GM19099 (cell line): ENCODE data around the gene VPS33A.
A peak's percentile ranks its signal among the peaks of the same experiment; 100 is the strongest.

Experiments
- POLR2A ChIP-seq: IDR thresholded peaks from 3 replicates; pipeline ENCODE4 v1.6.1; 2011; ENCODE audit warnings: low read depth; ENCODE audit not compliant: insufficient read length; ENCODE audit errors: extremely low read depth

Gene VPS33A

DNA sequence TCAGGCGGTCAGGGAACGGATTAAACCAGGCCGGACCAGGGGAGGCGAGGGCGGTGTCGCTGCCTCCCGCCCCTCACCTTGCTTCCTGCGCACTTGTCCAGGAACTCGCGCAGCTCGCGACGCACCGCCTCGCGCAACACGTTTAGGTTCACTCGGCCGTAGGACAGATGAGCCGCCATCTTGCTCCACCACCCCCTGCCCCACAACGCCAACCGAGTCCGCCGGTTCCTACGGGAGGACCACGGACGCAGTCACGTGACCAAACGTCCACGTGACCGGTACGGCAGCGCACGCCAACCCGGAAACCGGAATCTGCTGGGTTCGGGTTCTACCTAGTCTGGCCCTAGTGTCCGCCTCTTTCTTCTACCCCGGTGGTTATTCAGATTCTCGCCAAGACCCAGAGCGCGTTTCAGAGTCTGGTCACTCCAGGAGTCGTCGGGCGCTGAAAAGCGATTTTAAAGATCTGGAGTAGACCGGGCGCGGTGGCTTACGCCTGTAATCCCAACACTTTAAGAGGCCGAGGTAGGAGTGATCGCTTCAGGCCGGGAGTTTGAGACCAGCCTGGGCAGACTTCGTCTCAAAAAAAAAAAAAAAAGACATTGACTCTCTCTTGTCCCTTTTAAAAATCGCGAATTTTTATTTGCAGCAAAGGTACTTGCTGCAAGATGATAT, at the start of gene VPS33A:
Gene VPS33A (minus strand): TSS at position 265 of the 672 bp plus-strand sequence. CDS start 86 bp downstream, at position 179.
- TF ChIP-seq POLR2A: peak; percentile 84

DNA sequence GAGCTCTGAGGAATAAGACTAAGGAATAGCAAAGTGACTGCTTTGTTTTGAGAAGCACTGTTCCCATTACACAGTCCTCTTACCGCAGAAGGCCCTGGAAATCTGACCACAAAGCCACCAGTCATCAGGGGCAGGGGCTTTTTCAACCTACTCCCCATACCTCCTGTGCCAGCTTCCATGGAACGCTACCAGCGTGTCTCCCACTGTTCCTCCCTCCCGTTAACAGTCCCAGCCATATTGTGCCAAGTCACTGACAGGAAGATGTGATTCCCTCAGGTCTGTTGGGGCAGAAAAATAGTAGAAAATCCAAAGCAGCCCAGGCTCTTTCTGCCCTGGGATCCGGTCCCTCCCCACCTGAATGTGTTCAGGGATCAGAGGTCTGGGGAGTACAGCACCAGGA, 46.6 kb upstream of the VPS33A start:
- no peak for TF ChIP-seq POLR2A

DNA sequence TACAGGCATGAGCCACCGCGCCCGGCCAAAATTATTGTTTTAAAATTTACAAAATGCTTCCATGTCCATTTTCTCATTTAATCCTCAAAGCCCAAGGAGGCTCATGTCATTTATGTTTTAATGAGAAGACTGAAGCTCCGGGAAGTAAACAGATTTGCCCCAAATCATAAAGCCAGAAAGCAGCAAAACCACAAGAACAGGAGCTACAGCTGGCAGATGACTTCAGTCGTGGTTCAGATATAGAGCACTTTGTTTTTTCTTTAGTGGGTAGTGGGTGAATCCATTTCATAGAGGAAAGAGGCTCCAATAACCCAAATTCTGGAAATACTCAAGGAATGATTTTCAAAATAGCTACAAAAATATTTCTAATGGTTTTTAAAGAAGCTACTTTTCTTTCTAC, 45.4 kb upstream of the VPS33A start:
- no peak for TF ChIP-seq POLR2A

DNA sequence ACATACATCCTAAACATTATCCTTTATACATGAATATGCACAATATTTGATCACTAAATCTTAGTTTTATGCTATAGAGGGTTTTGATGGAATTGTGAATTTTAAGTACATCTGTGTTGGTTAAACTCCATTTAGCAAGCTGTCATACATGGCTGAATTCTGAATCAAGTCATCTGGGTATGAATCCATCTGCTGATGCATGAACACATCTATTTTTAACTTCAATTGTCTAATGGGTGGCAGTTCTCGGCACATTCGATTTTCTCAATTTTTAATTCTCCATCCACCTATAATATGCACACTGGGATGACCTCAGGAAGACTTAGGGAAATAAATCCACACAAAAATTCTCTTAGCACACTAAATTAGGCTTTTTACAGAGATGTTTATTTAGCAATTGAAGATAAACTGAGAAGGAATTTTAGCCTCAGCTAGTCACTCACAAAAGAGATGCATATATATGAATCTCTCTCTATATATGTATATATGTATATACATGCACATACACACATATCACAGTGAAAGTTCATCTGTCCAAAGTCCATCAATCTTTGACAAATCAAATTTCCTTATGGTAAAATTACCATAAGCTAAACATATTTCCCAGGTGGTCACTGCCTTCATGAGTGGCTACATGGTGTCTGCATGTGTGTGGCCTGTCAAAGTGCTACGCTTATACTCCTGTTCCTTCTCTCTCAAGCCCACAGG, 44.5 kb upstream of the VPS33A start:
- no peak for TF ChIP-seq POLR2A

DNA sequence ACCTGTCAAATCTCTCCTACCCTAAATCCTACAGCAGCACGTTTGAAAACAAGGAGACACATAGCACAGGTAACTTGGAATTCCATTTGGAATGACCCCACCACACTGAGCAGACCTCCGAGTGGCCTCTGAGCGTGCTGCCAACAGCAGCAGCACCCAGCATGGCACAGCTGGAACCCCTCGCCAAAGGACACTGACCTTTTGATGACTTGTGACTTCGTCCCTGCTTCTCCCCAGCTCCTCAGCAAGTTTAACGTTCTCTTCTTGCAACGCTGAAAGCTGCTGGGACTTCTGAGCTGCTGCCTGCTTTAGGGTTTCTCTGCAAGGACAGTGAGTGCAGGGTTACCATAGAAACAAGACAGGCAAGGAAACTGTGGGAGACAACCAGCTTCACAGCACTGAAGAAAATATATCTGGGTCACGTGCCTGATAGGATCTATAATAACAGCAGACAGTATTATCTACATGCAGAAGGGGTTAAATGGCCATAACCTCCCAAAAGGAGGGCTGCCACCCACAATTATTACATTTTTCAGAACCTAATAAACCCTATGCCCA, 43.3 kb upstream of the VPS33A start:
- TF ChIP-seq POLR2A: no peak

DNA sequence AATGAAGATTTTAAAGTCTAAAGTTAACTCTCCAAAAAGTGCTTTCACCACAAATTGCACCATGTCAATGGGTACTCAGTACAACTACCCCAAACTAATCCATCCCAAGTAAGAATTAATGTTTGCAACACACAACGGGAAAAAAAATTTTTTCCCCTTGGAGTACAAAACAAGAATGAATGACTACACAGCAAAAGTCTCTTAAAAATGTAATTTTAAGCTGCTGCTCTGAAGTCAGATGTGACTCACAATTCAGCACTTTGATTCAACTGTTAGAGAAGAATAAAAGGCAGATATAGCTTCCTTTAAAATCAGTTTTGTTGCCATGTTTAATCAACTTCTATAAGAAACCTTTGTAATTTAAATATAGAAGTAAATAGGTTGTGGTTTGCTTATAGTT, 42.5 kb upstream of the VPS33A start:
- TF ChIP-seq POLR2A: no peak

DNA sequence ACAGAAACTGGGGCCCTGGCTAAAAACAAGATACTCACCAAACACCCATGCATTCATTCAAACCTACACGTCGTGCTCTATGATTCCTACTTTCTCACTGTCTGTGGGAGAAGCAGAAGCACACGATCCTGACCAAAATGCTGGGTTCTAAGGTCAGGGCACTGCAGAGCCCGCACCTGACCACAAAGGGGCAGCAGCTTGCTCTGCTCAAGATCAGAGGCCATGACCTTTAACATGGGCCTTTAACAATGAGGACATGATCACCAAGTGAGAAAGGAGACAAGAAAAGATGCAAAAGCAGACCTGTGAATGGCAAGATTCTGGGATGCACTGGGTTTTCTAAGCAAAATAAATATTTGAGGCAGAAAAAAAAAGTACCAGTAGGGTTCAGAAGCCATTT, 40.1 kb upstream of the VPS33A start:
- TF ChIP-seq POLR2A: no peak

DNA sequence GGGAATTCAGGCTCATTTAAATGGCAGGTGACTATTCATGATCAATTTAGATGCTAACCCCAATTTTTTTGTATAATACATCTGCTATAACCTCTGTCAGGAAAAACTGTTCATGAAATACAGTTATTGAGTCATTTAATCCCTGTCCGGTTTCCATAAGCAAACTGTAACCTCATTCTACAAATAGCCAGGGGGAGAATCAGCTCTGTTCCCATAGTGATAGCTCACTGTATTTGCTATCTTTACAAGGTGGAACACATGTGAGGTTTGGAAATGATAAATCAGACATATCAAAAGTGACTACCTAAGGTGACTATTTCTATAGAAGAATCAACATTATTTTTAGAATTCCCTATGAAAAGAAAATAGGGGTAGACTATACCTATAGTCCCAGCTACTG, 38.6 kb upstream of the VPS33A start:
- TF ChIP-seq POLR2A: no peak

DNA sequence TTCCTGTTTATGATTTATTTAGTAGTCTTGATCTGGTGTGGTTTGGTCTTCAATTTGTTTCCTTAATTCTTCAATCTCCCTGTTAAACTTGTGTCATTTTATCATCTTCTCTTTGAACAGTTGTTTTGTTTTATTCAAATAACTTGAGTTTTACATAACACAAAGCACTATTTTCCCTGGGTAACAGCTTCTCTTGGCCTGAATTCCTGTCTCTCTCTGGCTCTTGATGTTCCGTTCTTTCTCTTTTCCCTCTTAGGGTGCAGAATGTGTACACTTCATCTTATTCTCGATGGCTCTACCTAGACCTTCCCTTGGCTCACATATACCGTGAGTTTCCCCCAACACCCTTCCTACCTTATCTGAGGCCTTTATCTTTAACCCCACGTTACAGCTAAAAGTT, 36.8 kb upstream of the VPS33A start:
- TF ChIP-seq POLR2A: no peak

DNA sequence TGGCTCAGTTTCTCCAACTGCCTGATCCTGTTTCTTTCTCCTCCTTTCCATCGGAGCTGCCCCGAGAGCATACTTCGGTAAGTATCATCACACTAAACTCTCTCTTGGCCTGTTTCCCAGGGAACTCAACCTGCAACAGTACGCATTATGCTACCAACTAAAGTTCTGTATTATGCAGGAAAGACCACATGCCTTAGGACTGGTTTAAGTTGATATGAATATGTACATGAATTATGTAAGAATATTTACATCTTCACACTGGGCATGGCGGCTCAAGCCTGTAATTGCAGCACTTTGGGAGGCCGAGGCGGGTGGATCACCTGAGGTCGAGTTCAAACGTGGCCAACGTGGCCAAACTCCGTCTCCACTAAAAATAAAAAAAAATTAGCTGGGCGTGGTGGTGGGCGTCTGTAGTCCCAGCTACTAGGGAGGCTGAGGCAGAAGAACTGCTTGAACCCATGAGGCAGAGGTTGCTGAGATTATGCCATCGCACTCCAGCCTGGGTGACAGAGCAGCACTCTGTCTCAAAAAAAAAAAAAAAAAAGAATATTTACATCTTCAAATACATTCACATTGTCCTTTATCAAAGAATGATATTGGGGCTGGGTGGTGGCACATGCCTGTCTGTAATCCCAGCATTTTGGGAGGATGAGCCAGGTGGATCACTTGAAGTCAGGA, 31.9 kb upstream of the VPS33A start:
- TF ChIP-seq POLR2A: no peak

DNA sequence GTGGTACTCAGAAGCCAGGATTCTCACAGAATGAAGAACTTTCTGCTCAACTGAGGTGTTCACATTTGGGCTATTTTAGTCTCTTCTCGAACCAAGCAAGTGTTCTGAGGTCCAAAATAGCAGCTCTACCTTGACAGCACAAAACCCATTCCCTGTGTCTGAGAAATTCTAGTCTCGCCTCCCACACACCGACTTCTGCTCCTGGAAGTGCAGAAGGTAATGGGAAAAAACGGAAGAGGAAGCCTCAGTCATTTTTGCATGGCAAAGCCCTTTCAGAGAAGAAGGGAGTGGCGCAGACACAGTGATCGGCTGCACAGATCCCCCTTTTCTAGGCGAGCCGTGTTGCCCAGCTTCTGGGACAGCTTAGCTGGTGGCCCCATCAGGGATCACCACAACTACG, 31.2 kb upstream of the VPS33A start:
- no peak for TF ChIP-seq POLR2A

DNA sequence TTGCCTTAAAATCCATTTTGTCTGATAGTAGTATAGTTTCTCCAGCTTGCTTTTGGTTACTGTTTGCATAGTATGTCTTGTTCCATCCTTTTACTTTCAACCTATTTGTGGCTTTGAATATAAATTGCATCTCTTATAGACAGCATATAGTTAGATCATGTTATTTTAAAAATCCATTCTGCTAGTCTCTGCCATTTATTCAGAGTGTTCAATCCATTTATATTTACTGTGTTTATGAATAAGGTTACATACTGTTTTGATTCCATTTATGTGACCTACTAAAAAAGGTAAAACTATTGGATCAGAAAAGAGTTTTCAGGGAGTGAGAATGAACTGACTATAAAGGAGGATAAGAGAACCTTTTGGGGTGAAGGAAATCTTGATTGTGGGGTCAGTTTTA, 29.6 kb upstream of the VPS33A start:
- TF ChIP-seq POLR2A: no peak

DNA sequence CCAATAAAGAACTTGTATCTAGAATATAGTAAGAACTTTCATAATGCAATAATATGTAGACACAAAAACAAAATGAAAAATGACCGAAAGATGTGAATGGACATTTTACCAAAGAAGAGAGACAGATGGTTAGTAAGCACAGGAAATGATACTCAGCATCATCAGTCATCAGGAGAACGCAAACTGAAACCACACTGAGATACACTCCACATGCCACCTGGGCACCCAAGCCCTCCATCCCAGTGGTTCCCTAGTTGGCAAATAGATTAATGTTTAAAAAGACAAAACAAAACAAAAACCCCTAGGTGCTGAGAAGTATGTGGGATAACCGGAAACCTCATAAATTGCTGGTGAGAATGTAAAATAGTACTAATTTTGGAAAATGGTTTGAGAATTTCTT, 26.8 kb upstream of the VPS33A start:
- TF ChIP-seq POLR2A: no peak

DNA sequence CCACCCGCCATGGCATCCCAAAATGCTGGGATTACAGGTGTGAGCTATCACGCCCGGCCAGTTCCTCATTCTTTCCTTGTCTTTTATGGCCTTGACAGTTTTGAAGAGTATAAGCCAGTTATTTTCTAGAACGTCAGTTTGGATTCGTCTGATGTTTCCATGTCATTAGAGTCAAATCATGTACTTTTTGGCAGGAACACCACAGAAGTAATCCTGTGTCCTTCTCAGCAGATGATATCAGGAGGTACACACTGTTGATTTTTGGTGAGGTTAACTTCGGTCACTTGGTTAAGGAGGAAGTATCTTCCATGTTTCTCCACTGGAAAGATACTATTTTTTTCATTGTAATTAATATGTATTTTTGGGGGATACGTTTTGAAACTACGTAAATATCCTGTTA, 25.1 kb upstream of the VPS33A start:
- TF ChIP-seq POLR2A: no peak

DNA sequence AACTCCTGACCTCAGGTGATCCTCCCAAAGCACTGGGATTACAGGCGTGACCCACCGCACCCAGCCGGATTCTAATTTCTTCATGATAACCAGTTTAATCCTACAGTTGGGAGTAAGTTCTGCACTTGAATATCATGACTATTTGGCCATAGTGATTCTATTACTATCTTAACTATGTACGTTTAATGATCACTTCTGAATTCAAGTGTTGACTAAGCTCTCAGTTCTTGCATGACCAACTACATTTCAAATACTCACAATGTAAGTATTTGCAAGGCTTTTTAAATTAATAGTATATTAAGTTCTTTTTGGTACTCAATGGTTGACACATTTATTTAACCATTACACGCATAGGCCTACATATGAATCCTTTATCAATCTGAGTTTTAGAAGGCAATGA, 17.4 kb upstream of the VPS33A start:
- TF ChIP-seq POLR2A: no peak

DNA sequence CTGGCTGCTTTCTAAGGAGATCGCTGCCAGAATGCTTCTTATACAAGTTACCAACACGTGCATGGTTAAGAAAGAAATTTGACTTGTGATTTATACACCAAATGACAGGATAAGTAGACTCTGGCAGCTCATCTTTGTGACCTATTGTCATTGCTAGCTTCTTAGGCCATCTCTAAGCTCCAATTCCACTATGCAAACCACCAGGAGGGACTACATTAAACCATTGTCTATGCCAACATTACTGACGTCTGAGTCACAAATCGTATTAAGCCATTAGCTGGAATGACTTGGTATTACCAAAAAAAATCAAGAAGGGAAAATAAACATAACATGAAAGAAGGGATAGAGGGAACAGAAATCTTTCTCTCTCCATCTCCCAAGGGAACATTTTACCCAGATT, 15.8 kb upstream of the VPS33A start:
- no peak for TF ChIP-seq POLR2A
